Skin of body (tissue), 2 donors: ENCODE results near the gene HOPX. TPM values are rescaled to one million over a fixed set of nuclear protein-coding genes. Genes with fewer than 3 reads are reported as not detected.
"Not testable (repeated sequence)": the region's sequence is repeated elsewhere in the genome, so short reads cannot be mapped to it uniquely, and the experiment has no call there.

Experiments
- DNase-seq: peaks from one replicate; lab custom pipeline; 2025; lab: John Stamatoyannopoulos, UW
- total RNA-seq: library from RNA; depleted of rRNA; stranded (reverse); fragments of >200 nt; gene quantifications from one replicate; pipeline ENCODE4 v1.2.3, GENCODE V29; 2014

Gene HOPX
- total RNA-seq, 1 donor from 2014 or later: 195 TPM

DNA sequence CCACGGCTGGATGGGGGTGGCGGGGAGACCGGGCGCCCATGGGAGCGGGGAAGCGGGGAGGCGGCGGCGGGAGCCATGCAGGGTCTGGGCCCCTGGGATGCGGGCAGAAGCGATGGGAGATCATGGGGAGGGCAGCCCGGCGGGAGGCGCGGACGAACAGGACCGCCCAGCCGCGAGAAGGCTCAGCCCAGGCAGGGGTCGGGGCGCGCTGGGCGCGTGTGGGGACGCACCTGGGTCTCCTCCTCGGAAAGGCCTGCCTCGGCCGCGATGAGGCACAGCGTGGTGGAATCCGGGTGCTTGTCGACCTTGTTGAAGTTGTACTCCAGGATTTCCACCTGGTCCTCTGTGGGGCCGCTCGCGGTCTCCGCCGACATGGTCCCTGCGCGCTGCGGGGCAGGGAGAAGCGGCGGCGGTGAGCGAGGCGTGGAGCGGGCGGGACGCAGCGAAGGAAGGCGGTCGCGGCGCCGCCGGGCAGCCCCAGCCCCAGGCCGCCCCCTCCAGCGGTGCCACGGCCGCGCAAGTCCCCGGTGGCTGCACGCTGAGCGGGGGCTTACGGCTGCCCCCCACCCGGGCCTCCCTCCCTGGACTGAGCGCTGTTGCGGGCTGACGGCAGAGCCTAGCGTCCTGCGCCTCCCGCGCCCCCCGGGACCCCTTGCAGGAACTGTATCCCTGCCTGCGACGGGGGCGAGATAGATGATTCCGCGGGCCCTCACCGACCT is 25.3 kb downstream of the HOPX start:
- no peak for DNase-seq

DNA sequence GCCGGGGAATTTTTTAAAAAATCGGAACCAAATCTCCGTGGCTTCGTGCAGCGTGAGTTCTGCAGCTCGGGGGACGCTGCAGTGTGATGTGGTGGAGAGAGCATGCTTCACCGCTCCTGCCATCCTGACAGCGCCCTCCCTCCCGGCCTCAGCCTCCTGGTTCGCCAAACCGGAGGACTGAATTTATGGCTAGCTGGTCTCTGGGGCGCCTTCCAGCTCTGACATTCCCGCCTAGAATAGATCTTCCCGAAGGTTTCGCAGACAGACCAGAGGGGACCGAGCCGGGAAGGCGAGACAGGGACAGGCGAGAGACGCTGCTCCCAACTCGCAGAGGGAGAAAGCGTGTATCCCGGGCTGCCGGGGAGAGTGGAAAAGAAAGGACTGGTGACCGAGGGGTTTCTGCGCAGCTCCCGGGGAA is 25.9 kb downstream of the HOPX start:
- no peak for DNase-seq

- no peak for DNase-seq
These were observed 26.9 kb downstream of the HOPX start for GRCh38 chr4:56654238-56654632.

DNA sequence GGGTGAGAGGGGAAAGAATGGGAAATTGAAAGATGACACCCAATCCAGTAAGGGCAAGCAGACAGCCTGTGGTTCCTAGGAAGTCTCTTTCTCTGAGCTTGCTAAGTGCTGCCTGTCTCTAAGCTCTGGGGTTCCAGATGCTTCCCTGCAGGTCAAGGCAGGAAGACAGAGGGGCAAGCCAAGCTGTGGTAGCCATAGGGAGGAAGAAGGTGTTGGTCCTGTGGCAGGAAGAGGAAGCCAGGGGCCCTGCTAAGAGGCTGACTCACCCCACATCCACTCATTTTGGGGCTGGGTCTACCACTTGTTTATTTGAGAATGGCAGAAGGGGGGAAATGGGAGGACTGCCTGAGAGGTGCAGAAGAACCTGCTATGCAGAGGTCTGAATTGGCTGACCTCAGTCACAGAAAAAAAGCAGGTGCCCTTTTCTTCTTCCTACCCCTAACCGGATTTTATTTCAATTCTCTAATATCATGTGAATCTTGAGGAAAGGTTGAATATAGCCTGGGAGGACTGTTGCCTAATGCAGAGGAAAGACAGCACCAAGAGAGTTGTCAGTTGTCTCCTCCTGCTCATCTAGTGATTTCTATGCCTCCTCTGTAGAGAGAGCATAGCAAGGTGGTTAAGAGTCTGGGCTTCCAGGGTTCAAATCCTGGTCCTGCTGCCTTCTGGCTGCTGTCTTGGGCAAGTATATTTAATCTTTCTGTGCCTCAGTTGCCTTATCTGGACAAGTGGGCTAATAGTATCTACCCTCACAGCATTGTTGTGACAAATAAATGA is 27.4 kb downstream of the HOPX start:
- DNase-seq: no peak

DNA sequence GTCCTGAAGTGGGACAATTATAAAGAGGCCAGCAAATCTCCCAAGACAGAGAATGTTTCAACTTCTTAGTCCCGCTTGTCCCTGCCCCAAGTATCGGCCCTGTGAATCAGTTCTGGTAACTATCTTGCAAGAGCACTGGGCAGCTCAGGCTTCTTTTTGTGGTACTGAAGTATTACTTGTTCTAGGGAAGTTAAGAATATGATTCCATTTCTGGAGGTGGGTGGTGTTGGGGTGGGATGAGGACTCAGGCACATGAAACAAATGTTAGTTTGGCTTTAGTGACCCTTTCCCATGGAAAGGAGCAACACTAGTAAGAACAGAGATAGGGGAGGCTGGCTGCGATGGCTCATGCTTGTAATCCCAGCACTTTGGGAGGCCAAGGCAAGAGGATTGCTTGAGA is 28.9 kb downstream of the HOPX start:
- DNase-seq: no peak

GRCh38 chr4:56651056-56651350 is 30.1 kb downstream of the HOPX start:
- no peak for DNase-seq

DNA sequence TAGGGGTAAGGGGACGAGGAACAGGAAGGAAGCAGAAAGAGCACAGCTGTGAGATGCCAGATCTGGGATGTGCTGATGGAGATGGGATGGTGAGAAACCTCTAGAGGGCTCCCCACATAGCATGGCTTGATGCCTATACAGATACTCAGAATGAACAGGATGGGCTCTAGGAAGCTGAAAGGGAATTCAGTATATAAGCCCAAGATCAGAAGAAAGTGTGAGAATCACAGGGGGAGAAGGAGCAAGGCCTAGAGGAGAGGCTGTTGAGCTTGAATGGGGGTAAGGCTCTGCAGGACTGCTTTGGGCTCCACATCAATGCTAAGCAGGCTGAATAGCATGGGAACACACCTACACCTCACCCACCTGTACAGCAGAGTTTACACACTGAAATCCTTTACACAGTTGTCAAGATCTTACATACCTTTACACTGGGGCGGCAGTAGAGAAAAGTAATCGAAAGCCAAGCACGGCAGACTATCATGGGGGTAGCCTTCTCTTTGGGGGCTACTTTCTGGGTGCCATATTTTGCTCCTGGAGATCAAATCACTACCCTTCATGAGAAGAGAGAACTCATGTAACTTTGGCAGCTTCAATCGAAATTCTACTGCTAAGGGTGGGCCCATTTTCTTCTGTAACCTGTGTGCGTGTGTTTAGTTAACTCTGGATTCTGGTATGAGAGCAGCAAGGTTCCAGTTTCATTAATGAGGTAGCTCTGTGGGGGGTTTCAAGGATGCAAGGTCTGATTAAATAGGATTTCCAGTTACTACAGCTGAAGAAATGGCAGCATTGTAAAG is 30.6 kb downstream of the HOPX start:
- DNase-seq: no peak

DNA sequence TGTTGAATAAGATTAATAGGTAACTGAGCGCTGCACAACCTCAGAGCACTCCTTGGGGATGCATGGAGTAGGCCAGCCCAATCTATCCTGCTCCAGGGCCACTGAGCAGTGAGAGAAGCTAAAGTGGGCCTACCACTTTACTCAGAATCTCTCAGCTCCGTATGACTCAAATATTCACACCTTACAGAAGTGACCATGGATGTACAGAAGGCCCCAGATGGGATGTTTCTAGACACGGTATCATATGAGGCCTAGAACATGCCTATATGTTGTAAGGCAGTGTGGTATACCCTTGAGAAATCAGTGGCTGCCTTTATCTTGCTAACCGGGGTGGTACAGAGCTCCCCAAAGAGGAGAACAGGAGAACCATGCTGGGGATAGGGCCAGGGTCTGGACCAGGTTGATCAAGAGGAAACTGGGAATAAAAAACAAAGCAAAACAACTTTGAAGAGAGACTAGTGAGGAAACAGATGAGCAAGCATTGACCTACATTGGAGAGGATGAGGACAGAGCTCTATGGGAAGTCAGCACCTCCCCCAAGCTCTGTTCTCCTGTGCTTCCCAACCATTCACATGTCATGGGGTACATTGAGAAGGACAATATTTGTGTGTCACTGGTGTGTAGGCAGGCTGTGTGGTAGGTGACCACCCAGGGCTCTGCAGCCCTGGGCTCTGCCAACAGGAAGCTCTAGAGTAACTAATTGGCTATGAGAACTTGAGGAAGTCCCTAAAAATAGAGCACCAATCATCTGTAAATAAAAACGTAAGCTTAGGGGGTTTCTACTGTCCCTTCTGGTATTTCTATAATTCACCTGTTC is 31.4 kb downstream of the HOPX start:
- no peak for DNase-seq

GRCh38 chr4:56648824-56649151 is 32.3 kb downstream of the HOPX start:
- DNase-seq: no peak

DNA sequence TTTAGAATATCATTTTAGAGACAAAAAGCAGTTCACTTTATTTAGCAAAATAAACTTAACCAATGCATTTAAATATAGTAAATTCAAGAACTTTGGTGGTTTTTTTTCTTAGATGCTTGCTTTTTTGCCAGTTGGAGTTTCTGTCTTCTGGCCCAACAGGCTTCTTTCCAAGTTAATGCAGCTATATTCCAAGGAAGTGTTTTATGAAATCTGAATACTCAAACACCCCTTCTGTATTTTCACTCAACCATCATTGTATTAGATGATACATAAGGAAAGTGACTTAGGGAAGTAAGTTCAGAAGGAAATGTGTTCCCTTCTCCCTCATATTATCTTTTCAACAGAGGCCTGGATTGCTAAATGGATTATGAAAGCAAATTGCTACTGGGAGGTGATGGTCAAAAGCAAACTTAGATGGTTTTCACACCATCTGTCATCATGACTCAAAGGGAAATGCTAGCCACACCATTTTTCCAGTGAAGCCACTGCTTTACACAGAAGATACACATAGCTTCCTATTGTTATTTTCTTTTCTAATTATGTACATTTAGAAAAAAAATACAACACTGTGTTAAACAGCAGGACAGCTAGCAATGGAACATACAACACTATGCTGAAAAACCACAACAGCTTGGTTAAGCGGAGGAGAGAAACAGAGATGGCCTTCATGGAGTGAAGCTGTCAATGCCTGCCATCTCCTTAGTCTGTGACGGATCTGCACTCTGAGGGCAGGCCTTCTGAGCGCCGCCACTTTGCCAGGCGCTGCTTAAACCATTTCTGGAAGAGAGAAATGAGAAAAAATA is 32.9 kb downstream of the HOPX start:
- DNase-seq: no peak

DNA sequence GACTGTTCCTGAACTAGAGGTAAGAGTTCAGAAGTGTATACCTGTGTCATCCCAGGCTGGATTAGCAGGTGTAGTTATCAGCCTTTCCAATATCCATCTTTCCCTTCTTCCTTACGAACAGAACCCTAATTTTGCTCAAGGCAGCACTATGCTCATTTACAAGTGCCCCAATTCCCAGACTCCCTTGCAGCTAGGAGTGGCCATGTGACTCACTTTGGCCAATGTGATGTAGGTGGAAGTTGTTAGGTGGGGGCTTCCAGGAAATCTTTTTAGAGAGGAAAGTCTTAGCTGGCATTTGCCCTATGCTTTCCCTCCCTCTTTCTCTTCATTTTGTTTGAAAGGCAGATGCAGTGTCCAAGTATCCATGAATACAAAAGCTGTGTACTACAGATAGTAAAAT is 34.8 kb downstream of the HOPX start:
- no peak for DNase-seq

- no peak for DNase-seq
These were observed 37.5 kb downstream of the HOPX start for GRCh38 chr4:56643596-56643995.

GRCh38 chr4:56641494-56642051 is 39.5 kb downstream of the HOPX start:
- DNase-seq: no peak

GRCh38 chr4:56640621-56641493 is 40.2 kb downstream of the HOPX start:
- no peak for DNase-seq

GRCh38 chr4:56637791-56638190 is 43.3 kb downstream of the HOPX start:
- no peak for DNase-seq

GRCh38 chr4:56637154-56637553 is 43.9 kb downstream of the HOPX start:
- no peak for DNase-seq

- DNase-seq: not testable (repeated sequence)
These were observed 46.1 kb downstream of the HOPX start for GRCh38 chr4:56634954-56635353.

GRCh38 chr4:56633486-56633885 is 47.6 kb downstream of the HOPX start:
- DNase-seq: no peak

GRCh38 chr4:56630876-56631666 is 50.0 kb downstream of the HOPX start:
- DNase-seq: no peak
